Measurements from ENCODE around the gene ARMCX1.
"Not testable (repeated sequence)": the region's sequence is repeated elsewhere in the genome, so short reads cannot be mapped to it uniquely, and the experiment has no call there.

ARMCX1 gene

DNA sequence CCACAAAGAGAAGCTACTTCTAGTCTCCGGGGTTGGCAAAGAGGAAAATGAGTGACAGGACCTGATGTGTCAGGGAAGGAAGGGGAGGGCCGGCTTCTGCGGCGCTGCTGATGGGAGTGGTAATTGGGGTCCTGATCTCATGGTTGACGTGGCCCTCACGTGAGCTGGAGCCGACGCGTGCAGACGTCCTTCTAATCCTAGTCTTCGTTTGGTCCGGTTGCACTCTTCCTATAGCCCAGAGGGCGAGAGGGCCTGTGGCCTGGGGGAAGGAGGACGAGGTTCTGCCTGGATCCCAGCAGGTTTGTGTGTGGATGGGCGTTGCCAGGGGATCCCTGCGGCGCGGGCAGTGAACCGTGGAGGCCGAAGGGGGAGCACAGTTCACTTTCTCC, at the start of gene ARMCX1:
ARMCX1 (plus strand) TSS at position 186 of the 389 bp plus-strand sequence. CDS start 2,384 bp downstream, outside the sequence.
- TF ChIP-seq, protein P1, sequence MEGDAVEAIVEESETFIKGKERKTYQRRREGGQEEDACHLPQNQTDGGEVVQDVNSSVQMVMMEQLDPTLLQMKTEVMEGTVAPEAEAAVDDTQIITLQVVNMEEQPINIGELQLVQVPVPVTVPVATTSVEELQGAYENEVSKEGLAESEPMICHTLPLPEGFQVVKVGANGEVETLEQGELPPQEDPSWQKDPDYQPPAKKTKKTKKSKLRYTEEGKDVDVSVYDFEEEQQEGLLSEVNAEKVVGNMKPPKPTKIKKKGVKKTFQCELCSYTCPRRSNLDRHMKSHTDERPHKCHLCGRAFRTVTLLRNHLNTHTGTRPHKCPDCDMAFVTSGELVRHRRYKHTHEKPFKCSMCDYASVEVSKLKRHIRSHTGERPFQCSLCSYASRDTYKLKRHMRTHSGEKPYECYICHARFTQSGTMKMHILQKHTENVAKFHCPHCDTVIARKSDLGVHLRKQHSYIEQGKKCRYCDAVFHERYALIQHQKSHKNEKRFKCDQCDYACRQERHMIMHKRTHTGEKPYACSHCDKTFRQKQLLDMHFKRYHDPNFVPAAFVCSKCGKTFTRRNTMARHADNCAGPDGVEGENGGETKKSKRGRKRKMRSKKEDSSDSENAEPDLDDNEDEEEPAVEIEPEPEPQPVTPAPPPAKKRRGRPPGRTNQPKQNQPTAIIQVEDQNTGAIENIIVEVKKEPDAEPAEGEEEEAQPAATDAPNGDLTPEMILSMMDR (IDR thresholded peaks at IDR 0.05), result no peak
- TF ChIP-seq ZFX (IDR thresholded peaks at IDR 0.05; ENCODE audit: borderline replicate concordance), result no peak
- H3K27ac ChIP-seq, result no peak within 1 kb of the TSS

DNA sequence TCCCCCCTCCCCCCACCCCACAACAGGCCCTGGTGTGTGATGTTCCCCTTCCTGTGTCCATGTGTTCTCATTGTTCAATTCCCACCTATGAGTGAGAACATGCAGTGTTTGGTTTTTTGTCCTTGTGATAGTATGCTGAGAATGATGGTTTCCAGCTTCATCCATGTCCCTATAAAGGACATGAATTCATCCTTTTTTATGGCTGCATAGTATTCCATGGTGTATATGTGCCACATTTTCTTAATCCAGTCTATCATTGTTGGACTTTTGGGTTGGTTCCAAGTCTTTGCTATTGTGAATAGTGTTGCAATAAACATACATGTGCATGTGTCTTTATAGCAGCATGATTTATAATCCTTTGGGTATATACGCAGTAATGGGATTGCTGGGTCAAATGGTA, 47.4 kb upstream of the ARMCX1 start:
- not testable (repeated sequence) for H3K27ac ChIP-seq

DNA sequence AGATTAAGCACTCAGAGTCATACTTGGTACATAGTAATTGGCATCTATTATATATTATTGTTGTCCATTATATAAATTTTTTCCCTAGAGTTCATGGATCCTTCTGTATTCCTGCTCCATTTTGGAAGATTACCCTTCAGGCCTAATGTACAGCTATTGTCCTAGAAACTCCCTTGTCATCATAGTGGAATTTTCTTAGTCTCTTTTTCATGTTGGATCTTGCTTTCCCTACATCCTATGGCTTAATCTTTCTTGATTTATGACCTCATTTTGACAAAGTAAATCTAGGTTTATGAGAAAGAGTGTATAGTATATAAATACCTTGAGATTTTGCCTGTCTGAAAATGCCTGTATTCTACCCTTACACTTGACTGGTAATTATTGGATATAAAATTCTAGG, 43.0 kb upstream of the ARMCX1 start:
- no peak for TF ChIP-seq ZFX (IDR thresholded peaks at IDR 0.05; ENCODE audit: borderline replicate concordance)
- TF ChIP-seq, protein P1 (IDR thresholded peaks at IDR 0.05), result no peak
- no peak overlapping the region for H3K27ac ChIP-seq

DNA sequence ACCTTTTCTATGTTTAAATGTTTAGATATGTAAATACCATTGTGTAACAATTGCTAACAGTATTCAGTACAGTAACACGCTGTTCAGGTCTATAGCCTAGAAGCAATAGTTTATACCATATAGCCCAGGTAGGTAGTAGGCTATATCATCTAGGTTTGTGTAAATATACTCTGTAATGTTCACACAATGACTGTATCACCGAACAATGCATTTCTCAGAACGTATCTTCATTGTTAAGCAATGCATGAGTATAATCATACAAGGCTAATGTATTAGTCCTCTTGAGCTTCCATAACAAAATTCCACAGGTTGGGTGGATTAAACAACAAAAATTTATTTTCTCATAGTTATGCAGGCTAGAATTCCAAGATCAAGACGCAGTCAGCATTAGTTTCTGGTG, 42.4 kb upstream of the ARMCX1 start:
- TF ChIP-seq, protein P1 (IDR thresholded peaks at IDR 0.05), result no peak
- no peak for TF ChIP-seq ZFX (IDR thresholded peaks at IDR 0.05; ENCODE audit: borderline replicate concordance)
- no peak overlapping the region for H3K27ac ChIP-seq

- TF ChIP-seq, protein P1 (IDR thresholded peaks at IDR 0.05), result no peak
- TF ChIP-seq ZFX (IDR thresholded peaks at IDR 0.05; ENCODE audit: borderline replicate concordance), result no peak
- H3K27ac ChIP-seq, result no peak overlapping the region
Measured at GRCh38 chrX:101530944-101531343, 19.4 kb upstream of the ARMCX1 start.

GRCh38 chrX:101539116-101539515, 11.2 kb upstream of the ARMCX1 start:
- no peak overlapping the region for H3K27ac ChIP-seq
- TF ChIP-seq, protein P1 (IDR thresholded peaks at IDR 0.05), result no peak
- TF ChIP-seq ZFX (IDR thresholded peaks at IDR 0.05; ENCODE audit: borderline replicate concordance), result no peak

- no peak for TF ChIP-seq ZFX (IDR thresholded peaks at IDR 0.05; ENCODE audit: borderline replicate concordance)
- TF ChIP-seq, protein P1 (IDR thresholded peaks at IDR 0.05), result no peak
- no peak overlapping the region for H3K27ac ChIP-seq
Measured at GRCh38 chrX:101550751-101551379, 518 bp downstream of the ARMCX1 start.

GRCh38 chrX:101551380-101551767, 1.0 kb downstream of the ARMCX1 start:
- TF ChIP-seq ZFX (IDR thresholded peaks at IDR 0.05; ENCODE audit: borderline replicate concordance), result no peak
- TF ChIP-seq, protein P1 (IDR thresholded peaks at IDR 0.05), result no peak
- no peak overlapping the region for H3K27ac ChIP-seq
